Fibroblast of villous mesenchyme (primary cell): ENCODE results near the gene LRRC32. TPM values are rescaled to one million over a fixed set of nuclear protein-coding genes. Genes with fewer than 3 reads are reported as not detected.
A peak's percentile ranks its signal among the peaks of the same experiment; 100 is the strongest.

Experiments used
- DNase-seq: peaks from one replicate; pipeline ENCODE4 v3.0.0-alpha.2; 2010; ENCODE audit warnings: low read depth
- H3K4me3 ChIP-seq: 2 replicates; pipeline ENCODE4 v1.5.1; 2011; ENCODE audit warnings: low read depth, mild to moderate bottlenecking, low read length
- CTCF ChIP-seq: IDR thresholded peaks from 2 replicates; pipeline ENCODE4 v1.5.1; 2012; ENCODE audit warnings: low read depth, mild to moderate bottlenecking, low read length; ENCODE audit not compliant: insufficient read depth
- total RNA-seq: library from RNA; depleted of rRNA; stranded (reverse); fragments of >200 nt; gene quantifications from 2 replicates; pipeline ENCODE4 v1.2.3, GENCODE V29; 2012

Gene LRRC32
- total RNA-seq, 1 donor: 12.1 TPM

GRCh38 chr11:76656050-76656531, 14.5 kb downstream of the LRRC32 start:
- DNase-seq: no peak
- H3K4me3 ChIP-seq: no peak overlapping the region
- TF ChIP-seq CTCF: no peak

GRCh38 chr11:76655501-76656049, 15.0 kb downstream of the LRRC32 start:
- H3K4me3 ChIP-seq: no peak overlapping the region
- TF ChIP-seq CTCF: no peak
- no peak for DNase-seq

- TF ChIP-seq CTCF: no peak
- H3K4me3 ChIP-seq: no peak overlapping the region
- DNase-seq: no peak
Observed at GRCh38 chr11:76654980-76655379, 15.6 kb downstream of the LRRC32 start.

- H3K4me3 ChIP-seq: no peak overlapping the region
- DNase-seq: peak; percentile 96
- TF ChIP-seq CTCF: no peak
Observed at GRCh38 chr11:76654298-76654851, 16.2 kb downstream of the LRRC32 start.

GRCh38 chr11:76653674-76654284, 16.8 kb downstream of the LRRC32 start:
- DNase-seq: peak; percentile 98
- no peak for TF ChIP-seq CTCF
- no peak overlapping the region for H3K4me3 ChIP-seq

- no peak overlapping the region for H3K4me3 ChIP-seq
- DNase-seq: no peak
- TF ChIP-seq CTCF: no peak
Observed at GRCh38 chr11:76653012-76653673, 17.4 kb downstream of the LRRC32 start.
